ENCODE data around the gene ZSWIM4.
"Not testable (repeated sequence)": the region's sequence is repeated elsewhere in the genome, so short reads cannot be mapped to it uniquely, and the experiment has no call there.

Gene ZSWIM4

GRCh38 chr19:13794757-13795589 lies at the start of gene ZSWIM4:
Gene ZSWIM4 (plus strand): TSS chr19:13795443. CDS start chr19:13795649, 206 bp downstream.
- peak within 1 kb of the TSS; percentile 77 to 97 (median 89) for H3K27ac ChIP-seq
- peak within 1 kb of the TSS; percentile 49 to 82 (median 75) for H3K4me3 ChIP-seq

- H3K4me3 ChIP-seq, result peak overlapping the region; percentile 61 to 98 (median 91)
- H3K27ac ChIP-seq, result peak overlapping the region in 10 of 21 experiments; percentile 50 to 96 (median 88)
Measured at GRCh38 chr19:13747098-13747453, 48.2 kb upstream of the ZSWIM4 start.

DNA sequence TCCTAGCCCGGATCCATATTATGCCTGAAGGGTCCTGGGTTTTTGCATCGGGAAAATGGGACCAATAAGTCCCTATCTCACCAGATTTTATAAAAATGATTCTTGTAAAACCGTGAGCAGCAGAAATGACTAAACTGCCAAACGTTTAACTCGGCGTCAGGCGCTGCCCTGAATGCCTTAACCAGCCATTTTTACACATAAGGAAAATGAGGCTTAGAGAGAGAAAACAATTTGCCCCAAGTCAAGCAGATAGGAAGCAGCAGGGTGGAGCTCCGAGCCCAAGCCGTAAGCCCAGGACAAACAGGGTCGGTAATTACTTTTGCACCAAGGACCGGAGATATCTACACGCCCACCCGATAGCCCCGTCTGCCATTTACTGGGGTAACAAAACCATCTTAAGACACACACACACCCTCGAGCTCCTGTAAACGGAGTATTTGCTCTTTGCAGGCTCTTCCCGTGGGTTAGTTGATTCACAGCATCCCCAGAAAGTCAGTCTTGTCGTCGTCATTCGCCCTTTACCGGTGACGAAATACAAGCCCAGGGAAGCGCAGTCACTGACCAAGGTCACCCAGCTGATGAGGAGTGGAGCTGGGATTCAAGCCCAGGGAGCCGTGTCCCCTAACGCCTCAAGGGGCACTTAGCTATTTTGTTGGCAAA lies 46.9 kb upstream of the ZSWIM4 start:
- peak overlapping the region; percentile 61 to 98 (median 91) for H3K4me3 ChIP-seq
- peak overlapping the region; percentile 67 to 96 (median 90) for H3K27ac ChIP-seq

DNA sequence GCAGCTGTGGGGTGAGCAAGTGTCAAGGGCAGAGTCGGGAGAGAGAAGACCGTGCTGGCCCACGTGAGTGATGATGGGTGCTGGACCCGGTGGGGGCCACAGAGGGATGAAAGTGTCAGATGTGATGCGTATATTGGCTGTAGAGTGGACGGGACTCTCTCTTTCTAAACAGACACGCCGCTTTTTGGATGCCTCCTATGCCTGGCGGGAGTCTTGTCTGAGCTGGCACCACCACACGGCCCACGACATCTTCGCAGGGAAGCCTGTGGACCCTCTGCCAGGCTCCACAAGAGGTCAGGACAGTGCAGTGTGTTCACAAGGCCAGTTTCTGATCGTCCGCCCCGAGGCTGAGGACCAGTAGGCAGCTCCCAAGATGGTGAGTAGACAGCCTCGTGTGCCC lies 43.8 kb upstream of the ZSWIM4 start:
- H3K4me3 ChIP-seq, result no peak overlapping the region
- H3K27ac ChIP-seq, result no peak overlapping the region

GRCh38 chr19:13753622-13754021 lies 41.6 kb upstream of the ZSWIM4 start:
- H3K27ac ChIP-seq, H3K4me3 ChIP-seq: not testable (repeated sequence)

DNA sequence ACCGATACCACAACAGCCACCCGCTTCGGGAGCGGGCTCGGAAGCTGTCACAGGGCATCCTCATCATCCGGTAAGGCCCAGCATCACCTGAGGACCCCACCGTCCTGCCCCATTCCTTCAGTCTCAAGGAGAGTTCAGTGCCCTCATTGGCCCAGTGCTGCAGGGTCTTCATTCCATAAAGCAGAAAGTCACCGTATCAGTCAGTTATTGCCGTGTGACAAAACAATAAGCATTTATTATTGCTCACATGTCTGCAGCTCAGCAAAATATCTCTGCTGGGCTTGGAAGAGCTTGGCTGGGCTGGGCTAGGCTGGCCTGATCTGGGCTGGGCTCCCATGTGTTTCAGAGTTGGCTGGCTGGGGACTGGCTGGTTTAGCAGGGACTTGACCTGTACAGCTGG lies 39.0 kb upstream of the ZSWIM4 start:
- no peak overlapping the region for H3K4me3 ChIP-seq
- H3K27ac ChIP-seq, result no peak overlapping the region

DNA sequence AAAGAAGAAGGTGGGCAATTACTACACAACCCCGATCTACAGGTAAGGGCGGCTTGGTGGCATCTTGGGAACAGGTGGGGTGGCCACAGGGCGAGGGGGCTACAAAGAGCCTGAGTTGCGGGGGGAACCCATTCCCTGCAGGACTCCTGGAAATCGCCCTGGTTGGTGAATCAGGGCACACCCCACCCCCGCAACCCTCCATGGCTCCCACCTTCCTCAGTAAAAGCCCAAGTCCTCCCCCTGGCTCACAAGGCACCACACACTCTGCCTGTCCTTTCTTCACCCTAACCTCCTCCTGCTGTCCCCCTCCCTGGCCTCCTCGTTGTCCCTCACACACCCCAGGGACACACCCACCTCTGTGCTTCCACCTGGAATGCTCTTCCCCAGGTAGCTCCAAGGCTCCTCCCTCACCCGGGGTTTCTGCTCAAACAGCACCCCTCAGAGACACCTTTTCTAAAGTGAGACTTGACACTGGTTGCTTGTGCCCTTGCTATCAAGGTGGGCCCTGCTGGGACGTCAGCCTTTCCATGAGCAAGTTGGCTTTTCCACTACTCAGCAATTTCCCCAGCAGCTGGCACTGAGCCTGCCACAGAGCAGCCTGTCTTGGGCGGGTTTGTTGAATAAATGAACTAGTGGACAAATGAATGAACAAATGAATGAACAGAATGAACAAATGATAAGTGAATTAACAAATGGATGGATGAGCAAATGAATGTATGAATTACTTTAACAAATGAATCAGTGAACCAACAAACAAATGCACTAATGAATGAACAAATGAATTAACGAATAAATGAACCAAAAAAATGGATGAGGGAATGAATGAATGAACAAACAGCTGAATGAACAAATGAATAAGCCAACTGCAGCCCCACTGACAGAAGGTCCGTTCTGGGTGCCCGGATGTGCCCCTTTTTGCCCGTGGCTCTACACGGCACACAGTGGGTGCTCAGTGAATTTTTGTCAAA lies 37.2 kb upstream of the ZSWIM4 start:
- H3K27ac ChIP-seq, result no peak overlapping the region
- no peak overlapping the region for H3K4me3 ChIP-seq

DNA sequence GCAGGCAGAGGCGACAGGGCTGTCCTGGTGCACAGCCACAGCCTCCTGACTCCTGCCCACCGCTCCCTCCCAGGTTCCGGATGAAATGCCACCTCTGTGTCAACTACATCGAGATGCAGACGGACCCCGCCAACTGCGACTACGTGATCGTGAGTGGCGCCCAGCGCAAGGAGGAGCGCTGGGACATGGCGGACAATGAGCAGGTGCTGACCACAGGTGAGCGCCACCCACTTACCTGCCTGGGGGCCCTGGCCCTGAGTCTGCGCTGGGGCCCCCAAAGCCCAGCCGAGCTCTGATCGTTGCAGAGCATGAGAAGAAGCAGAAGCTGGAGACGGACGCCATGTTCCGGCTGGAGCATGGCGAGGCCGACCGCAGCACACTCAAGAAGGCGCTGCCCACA lies 36.4 kb upstream of the ZSWIM4 start:
- no peak overlapping the region for H3K27ac ChIP-seq
- H3K4me3 ChIP-seq, result no peak overlapping the region

DNA sequence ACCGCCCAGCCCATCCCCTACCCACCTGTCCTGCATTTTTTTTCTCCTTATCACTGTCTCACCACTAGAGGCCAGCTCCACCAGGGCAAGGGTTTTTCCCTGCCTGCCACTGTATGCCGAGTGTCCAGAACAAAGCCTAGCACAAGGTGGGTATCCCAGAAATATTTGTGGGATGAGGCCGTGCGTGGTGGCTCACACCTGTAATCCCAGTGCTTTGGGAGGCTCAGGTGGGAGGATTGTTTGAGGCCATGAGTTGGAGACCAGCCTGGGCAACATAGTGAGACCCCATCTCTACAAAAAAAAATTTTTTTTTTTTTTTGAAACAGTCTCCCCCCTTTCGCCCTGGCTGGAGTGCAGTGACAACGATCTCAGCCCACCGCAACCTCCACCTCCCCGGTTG lies 33.8 kb upstream of the ZSWIM4 start:
- H3K27ac ChIP-seq, result no peak overlapping the region
- H3K4me3 ChIP-seq, result no peak overlapping the region

GRCh38 chr19:13762635-13763235 lies 32.5 kb upstream of the ZSWIM4 start:
- Histone ChIP-seq H3K27ac (no peak overlapping the region), H3K4me3 (no peak overlapping the region)

DNA sequence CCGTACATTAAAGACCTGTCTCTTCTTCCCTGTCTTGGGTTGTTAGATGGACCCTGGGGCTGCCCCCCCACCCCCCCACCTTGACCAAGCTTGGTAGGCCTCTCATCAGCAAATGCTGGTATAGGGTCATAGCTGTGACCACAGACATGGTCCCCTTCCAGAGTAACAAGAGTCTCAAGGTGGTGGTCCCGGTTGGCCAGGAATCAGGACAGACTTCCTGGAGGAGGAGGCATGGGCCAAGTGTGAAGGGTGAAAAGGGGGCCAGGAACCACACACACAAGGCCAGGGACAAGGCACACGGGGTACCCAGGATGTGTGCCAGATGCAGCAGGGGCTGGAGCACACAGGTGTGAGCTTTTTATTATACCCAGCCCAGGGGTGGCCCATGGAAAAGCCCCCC lies 32.0 kb upstream of the ZSWIM4 start:
- H3K27ac ChIP-seq, result peak overlapping the region in 1 of 21 experiments; percentile 81
- H3K4me3 ChIP-seq, result no peak overlapping the region

DNA sequence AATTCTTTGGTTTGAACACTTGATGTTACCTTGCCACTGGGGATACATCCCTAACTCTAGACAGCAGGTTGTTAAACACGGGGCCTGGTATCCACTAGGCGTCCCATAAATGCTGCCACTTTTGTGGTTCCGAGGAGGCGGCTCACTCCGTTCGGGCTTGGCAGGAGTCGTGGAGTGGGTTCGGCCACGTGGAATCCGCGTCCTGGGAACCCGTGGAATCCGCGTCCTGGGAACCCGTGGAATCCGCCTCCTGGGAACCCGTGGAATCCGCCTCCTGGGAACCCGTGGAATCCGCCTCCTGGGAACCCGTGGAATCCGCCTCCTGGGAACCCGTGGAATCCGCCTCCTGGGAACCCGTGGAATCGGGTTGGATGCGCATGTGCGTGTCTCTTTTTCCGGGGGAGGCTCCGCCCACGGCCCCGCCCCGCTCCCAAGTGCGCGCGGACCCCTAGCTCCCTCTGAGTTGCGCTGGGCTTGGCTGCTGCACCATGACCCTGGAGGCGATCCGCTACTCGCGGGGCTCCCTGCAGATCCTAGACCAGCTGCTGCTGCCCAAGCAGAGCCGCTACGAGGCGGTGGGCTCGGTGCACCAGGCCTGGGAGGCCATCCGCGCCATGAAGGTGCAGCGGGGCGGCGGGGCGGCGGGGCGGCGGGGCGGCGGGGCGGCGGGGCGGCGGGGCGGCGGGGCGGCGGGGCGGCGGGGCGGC lies 31.0 kb upstream of the ZSWIM4 start, which contains the start of gene MRI1:
Gene MRI1 (plus strand): TSS at position 422 of the 707 bp plus-strand sequence. CDS start 67 bp downstream, at position 489.
- H3K27ac ChIP-seq, result peak within 1 kb of the TSS in 20 of 21 experiments; percentile 52 to 87 (median 77)
- peak within 1 kb of the TSS; percentile 51 to 85 (median 68) for H3K4me3 ChIP-seq

- H3K4me3 ChIP-seq, result peak overlapping the region; percentile 51 to 85 (median 68)
- H3K27ac ChIP-seq, result peak overlapping the region in 19 of 21 experiments; percentile 31 to 87 (median 74)
Measured at GRCh38 chr19:13764821-13765394, 30.3 kb upstream of the ZSWIM4 start.

DNA sequence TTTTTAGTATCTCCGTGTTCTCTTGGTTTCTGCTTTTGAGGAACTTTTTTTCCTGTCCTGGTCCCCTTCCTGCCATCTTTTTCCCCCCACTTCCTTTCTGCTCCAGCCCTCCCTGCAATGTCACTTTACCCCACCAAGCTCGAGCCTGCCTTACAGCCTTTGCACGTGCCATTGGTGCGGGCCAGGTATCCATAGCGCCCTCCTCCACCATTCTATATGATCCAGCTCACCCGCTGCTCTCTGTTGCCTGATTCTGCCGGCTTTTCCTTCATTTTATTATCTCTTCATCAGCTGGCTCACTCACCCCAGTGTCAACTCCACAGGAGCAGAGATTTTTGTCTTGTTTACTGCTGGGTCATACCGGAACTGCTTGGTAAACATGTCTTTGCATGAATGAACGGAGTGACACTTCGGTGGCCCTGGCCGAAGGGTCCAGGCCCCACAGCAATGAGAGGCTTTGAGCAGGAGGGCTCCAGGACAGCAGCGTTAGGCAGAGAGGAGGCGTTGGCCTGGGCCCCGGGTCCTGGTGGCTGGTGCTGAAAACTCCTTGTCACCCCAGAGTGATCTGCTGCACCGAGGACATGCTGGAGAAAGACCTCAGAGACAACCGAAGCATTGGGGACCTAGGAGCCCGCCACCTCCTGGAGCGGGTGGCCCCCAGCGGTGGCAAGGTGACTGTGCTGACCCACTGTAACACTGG lies 29.7 kb upstream of the ZSWIM4 start:
- Histone ChIP-seq H3K4me3 (peak overlapping the region; percentile 51 to 85 (median 68)), H3K27ac (peak overlapping the region in 18 of 21 experiments; percentile 6 to 87 (median 74))

DNA sequence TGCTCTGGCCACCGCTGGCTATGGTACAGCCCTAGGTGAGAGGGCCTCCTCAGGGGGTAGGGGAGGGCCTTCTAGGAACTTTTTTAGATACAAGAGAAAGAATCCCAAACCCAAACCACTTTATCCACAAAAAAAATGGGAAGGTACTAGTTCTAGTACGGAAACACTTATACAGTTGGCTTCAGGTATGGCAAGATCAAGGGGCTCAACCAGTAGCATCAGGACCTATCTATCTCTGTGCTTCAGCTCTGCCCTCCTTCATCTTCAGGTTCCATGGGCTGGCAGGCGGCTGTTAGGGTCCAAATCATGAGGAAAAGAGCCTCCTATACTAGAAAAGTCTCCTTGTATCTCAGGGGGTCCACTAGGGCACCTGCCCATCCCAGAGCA lies 29.2 kb upstream of the ZSWIM4 start:
- Histone ChIP-seq H3K27ac (peak overlapping the region in 5 of 21 experiments; percentile 6 to 81 (median 18)), H3K4me3 (no peak overlapping the region)

- no peak overlapping the region for H3K27ac ChIP-seq
- no peak overlapping the region for H3K4me3 ChIP-seq
Measured at GRCh38 chr19:13768510-13768909, 26.7 kb upstream of the ZSWIM4 start.

DNA sequence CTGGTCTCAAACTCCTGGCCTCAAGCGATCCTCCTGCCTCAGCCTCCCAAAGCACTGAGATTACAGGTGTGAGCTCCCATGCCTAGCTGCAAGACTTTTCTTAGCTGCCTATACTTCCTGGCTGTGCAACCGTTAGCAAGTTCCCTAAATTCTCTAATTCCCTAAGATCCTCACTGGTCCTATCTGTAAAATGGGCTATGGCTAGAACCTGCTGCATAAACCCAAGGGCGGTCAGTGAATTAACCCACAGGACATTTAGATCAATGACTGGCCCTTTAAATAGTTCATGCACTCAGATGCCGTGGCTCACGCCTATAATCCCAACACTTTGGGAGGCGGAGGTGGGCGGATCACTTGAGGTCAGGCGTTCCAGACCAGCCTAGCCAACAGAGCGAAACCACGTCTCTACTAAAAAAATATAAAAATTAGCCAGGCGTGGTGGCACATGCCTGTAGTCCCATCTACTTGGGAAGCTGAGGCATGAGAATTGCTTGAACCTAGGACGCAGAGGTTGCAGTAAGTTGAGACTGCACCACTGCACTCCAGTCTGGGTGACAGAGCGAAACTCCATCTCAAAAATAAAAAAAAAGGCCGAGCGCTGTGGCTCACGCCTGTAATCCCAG lies 25.1 kb upstream of the ZSWIM4 start:
- H3K4me3 ChIP-seq, result no peak overlapping the region
- H3K27ac ChIP-seq, result no peak overlapping the region

Measured in skin epidermis (tissue), 12 donors.